NCI-H2196 treated with DMSO at 0.1 percent for 48 hours (cell line): ENCODE results near the gene DAPK1.

Source experiments
- DNase-seq: peaks from one replicate; lab custom pipeline; 2025; ENCODE audit not compliant: unreplicated experiment; lab: John Stamatoyannopoulos, UW

The DAPK1 gene

DNA sequence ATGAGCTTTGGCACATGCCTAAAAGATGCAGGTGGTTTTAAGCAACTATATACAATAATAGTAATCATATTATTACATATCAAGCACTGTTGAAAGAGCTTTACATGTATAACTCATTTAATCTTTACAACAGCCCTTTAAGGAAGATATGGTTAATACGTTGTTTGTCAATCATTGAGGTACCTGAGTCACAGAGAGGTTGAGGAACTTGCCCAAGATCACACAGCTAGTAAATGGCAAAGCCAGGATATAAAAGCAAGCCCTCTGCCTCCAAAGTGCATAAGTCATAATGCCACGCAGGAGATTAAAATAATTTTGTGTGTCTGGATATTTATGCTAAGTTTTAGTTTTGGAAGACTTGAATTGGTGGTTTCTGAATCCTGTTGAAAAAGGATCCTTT, 90.2 kb downstream of the DAPK1 start:
- DNase-seq, result no peak

DNA sequence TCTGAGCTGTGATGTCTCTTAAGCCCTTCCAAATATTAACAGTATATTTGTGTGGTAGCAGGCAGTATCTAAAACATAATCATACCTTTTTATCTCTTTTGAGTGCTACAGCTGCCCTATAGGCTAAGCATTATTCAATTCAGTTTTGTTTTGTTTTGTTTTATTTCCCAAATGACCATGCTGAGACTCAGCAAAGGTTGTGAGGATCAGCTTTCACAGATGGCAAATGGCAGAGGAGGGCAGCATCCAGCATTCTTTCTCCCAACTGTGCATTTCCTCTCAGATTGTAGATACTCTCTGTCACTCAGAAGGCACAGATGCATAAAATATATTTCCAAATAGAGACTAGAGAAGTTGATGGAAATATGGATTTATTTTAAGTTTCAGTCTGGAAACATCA, 90.7 kb downstream of the DAPK1 start:
- no peak for DNase-seq

GRCh38 chr9:87590996-87591395, 93.3 kb downstream of the DAPK1 start:
- DNase-seq, result no peak

GRCh38 chr9:87592554-87593358, 95.1 kb downstream of the DAPK1 start:
- peak; percentile 58 for DNase-seq

- no peak for DNase-seq
Measured at GRCh38 chr9:87593359-87593980, 95.8 kb downstream of the DAPK1 start.

GRCh38 chr9:87594194-87594593, 96.5 kb downstream of the DAPK1 start:
- DNase-seq, result no peak

DNA sequence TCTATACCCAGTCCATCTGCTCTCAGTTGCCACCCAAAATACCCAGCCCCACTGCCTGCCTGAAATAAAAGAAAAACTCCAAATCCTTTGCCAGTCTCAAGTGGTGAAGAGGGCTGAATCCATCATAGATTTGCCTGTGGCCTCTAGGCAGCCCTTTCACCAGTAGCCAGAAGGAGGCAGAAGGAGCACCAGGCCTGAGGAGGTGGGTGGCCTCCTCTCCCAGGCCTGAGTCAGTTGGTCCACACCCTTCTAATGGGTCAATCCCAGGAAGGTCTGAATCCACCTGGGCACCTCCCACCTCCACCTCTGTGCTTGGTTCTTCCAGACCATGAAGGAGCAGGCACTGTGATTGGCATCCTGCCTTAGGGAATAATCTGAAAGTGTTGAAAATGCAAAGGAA, 97.0 kb downstream of the DAPK1 start:
- DNase-seq, result no peak

DNA sequence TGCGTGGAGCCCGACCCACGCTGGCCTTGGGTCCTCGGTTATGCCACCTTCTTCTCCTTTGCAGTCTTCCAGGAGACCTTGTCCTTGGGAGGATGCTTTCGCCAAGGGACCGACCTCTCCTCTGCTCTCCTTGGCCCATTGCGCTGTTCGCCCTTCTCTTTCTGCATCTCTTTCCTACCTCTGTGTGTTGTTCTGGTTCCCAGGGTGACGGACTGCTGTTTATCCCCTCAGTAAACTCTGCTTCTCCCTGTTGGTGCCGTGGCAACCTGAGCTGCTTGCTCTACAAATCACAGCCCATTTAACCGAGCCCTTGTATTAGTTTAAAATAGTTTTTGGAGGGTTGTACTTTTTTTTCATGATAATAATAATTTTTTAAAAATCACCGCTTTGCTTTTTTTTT, 97.9 kb downstream of the DAPK1 start:
- no peak for DNase-seq

GRCh38 chr9:87596862-87597261, 99.2 kb downstream of the DAPK1 start:
- no peak for DNase-seq

DNA sequence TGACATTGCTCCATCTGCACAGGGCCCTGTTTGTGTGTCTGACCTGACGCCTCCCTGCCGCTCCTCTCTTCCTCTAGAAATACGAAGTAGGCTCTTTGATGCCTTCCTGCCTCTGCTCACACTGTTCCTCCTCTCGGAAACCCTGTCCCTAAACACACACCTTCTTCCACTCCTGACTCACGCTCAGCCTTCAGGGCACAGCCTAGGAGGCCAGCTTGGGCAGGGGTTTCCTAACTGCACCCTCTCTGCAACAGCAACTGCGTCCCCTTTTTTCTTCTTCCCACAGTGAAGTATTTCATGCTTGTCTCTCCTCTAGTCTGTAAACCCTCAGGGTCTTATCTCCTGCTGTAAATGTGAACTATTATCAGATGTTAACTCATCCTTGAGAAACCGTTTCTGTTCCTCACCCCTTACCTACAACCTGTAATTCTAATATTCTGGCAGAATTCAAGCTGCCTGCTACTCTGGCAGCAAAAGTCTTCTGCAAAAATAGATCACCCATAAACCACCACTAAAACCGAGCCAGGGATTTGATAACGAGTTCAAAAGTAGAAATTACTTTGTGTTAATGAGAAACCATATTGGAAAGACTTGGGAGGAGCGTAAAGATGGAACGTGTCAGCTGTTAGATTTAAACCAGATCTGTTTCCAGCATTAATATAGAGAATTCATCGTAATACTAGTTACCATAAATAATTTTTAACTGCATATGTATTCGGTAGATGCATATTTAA, 100.2 kb downstream of the DAPK1 start:
- no peak for DNase-seq

DNA sequence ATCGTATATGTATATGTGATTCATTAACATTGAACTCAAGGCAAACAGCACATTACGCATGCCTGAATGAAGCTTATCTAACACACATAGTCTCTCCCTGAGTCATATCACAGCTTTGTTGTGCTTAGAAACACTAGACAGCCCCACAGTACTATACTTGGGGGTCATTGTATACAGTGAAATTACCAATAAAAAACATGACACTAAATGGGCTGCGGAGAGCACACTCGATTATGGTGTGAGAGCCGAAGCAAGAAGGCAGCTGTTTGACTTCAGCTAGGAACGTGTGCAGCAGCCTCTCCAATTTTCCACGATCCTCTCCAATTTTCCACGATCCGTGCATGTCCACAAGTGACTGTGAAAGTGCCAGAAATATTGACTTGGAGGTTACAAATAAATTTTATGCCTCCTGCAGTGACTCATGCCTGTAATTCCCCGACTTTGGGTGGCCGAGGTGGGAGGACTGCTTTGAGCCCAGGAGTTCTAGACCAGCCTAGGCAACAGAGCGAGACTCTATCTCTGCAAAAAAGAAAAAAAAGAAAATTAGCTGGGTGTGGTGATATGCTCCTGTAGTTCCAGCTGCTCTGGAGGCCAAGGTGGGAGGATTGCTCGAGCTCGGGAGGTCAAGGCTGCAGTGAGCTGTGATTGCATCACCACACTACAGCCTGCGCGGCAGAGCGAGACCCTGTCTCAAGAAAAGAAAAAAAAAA, 102.4 kb downstream of the DAPK1 start:
- no peak for DNase-seq

DNA sequence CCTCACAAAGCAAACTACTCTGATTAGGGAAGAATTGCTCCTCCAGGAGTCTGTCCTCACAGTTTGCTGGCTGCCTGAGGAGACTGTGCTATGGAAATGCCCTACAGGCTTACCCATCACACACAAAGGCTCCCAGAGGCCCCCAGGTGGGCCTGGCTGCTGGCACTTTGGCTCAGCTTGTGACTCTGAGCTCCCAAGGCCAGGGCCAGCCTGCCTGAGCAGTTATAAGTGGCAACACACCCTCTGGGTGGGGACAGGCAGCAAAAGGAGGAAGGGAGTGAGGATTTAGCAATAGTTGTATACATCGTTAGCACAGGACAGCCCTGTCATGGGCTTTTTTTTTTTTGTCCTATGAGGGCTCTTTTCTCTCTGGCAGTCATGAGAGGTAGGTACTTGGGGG, 103.5 kb downstream of the DAPK1 start:
- DNase-seq, result no peak

GRCh38 chr9:87601595-87601994, 103.9 kb downstream of the DAPK1 start:
- no peak for DNase-seq

GRCh38 chr9:87602933-87603643, 105.4 kb downstream of the DAPK1 start:
- DNase-seq, result no peak

DNA sequence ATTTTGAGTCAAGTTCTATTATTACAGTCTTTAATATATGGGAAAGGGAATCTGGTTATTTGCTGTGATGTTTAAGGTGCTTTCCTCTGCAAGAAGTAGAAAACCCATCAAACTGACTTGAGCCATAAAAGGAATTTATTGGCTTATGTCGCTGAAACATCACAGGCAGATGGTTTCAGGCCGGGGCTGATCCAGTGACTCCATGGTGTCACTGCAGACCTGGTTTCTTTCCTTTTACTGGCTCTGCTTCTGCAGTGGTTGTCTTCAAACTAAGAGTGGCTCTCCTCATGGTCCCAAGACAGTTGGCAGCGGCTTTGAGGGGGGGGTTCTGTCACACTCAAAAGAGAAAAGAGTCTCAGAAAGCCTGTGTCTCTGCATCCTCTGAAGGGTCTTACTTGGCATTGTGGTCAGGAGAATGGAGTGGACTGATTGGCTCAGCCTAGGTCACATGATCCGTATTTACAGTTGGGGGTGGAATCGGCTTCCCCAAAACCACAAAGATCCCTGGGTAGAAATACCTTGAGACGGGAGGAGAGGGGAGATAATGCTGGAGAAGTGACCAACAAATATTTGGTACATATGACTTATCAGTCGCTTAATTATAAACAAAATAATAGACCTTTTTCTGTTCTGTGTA, 106.3 kb downstream of the DAPK1 start:
- no peak for DNase-seq

- DNase-seq, result no peak
Measured at GRCh38 chr9:87604886-87605588, 107.4 kb downstream of the DAPK1 start.

- DNase-seq, result no peak
Measured at GRCh38 chr9:87605676-87606075, 108.0 kb downstream of the DAPK1 start.

GRCh38 chr9:87606841-87607521, 109.3 kb downstream of the DAPK1 start:
- no peak for DNase-seq

DNA sequence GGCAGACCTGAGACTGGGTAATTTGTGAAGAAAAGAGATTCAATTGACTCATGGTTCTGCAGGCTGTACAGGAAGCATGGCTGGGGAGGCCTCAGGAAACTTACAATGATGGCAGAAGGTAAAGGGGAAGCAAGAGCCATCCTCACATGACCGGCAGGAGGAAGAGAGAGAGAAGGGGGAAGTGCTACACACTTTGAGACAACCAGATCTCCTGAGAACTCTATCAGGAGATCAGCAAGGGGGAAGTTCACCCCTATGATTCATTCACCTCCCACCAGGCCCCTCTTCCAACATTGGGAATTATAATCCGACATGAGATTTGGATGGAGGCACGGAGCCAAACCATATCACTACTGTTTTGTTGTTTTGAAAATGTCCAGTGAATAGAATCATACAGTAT, 110.2 kb downstream of the DAPK1 start:
- DNase-seq, result no peak
